HG02840 (cell line): ENCODE data around the gene SLC6A1.
"Not testable (repeated sequence)": the region's sequence is repeated elsewhere in the genome, so short reads cannot be mapped to it uniquely, and the experiment has no call there.

Experiments
- ATAC-seq: cut with Tn5 transposase; IDR thresholded peaks from one replicate; pipeline ENCODE4 v1.9.1; 2021; ENCODE audit warnings: mild to moderate bottlenecking, moderate library complexity, moderate number of reproducible peaks; ENCODE audit not compliant: unreplicated experiment, low FRiP score

Gene SLC6A1

DNA sequence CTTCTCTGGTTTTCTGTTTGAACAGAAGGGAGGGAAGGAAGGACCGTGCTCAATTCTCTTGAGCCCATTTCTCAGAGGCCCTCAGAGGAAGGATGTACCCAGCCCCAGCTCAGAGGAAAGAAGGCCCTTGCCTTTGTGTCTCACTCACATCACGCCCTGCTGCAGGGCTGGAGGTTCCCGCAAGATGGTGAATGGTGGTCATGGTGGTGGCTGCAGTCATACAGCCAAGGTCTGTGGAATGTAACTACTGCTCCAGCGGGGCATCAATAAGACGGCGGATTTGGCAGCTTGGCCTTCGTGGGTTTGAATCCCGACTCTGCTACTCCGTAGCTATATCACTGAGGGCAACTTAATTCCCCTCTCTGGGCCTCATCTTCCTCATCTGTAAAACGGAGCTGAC is 62.9 kb downstream of the SLC6A1 start:
- no peak for ATAC-seq

- no peak for ATAC-seq
These were observed 64.0 kb downstream of the SLC6A1 start for GRCh38 chr3:11056531-11057050.

- ATAC-seq = no peak
These were observed 65.1 kb downstream of the SLC6A1 start for GRCh38 chr3:11057655-11058054.

- no peak for ATAC-seq
These were observed 66.7 kb downstream of the SLC6A1 start for GRCh38 chr3:11059090-11059798.

DNA sequence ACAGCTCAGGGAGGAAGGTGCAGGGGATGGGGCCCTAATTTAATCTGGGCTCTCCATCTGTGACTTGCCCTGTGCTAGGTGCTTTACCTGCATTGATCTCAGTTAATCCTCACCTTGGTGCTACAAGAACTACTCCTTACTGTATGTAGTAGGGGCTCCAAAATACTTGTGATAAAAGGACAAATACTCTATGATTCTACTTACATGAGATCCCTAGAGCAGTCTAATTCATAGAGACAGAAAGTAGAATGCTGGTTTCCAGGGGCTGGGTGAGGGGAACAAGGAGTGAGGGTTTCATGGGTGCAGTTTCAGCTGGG is 67.2 kb downstream of the SLC6A1 start:
- ATAC-seq = no peak

DNA sequence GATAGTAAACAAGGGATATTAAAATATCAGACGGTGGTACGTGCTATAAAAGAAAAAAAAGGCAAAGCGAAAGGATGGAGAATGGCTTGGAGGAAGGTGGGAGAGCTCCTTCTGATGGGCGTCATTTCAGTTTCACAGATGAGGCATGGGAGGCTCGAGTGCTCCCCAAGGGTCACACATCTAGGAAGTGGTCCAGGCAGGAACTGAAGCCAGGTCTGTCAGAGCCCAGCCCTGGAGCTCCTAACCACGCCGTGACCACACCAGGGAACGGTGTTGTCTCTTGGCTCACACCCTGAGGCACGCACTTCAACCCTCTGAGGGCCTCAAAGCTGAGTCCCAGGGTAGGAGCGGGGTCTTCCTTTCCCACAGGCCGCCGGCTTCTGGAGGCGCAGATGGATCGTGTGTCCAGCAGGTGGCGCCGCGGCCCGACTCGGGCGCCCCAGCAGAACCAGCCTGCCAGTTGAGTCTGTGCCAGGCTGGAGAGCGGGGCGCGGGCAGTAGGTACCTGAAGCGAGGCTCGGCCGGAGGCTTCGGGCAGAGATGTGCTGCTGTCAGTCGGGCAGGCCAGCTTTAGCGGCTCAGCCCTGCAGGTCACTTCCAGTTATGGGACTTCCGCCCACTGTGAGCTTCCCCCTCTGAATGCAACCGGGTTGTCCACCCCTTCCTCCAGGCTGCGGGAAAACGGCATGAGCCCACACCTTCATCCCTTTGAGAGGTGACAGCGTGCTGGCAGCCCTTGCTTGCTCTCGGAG is 68.1 kb downstream of the SLC6A1 start:
- no peak for ATAC-seq

DNA sequence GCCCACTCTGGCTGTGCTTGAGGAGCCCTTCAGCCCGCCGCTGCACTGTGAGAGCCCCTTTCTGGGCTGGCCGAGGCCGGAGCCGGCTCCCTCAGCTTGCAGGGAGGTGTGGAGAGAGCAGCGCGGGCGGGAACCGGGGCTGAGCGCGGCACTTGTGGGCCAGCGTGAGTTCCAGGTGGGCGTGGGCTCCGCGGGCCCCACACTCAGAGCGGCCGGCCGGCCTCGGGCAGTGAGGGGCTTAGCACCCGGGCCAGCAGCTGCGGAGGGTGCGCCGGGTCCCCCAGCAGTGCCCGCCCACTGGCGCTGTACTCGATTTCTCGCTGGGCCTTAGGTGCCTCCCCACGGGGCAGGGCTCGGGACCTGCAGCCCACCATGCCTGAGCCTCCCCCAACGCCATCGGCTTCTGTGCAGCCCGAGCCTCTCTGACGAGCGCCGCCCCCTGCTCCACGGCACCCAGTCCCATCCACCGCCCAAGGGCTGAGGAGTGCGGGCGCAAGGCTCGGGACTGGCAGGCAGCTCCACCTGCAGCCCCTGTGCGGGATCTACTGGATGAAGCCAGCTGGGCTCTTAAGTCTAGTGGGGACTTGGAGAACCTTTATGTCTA is 68.8 kb downstream of the SLC6A1 start:
- not testable (repeated sequence) for ATAC-seq

DNA sequence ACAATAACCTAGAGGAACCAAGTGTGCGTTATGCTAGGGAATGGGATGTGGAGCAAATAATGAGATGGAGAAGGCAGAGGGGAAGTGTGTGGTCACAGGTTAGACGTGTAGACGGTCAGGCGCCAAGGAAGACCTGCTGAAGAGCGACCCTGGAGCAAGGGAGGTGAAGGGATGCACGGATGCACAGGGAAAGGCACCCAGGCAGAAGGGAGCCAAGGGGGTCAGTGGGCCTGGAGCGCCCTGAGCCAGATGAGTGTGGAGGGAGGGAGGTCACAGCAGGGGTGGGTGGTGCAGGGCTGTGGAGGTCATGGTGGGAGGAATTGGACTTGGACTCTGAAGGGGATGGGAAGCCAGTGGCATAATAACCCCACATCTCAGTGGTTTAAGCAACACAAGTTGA is 70.2 kb downstream of the SLC6A1 start:
- ATAC-seq = no peak

- ATAC-seq = no peak
These were observed 78.7 kb downstream of the SLC6A1 start for GRCh38 chr3:11071096-11071755.

GRCh38 chr3:11072631-11073030 is 80.1 kb downstream of the SLC6A1 start:
- ATAC-seq = no peak

DNA sequence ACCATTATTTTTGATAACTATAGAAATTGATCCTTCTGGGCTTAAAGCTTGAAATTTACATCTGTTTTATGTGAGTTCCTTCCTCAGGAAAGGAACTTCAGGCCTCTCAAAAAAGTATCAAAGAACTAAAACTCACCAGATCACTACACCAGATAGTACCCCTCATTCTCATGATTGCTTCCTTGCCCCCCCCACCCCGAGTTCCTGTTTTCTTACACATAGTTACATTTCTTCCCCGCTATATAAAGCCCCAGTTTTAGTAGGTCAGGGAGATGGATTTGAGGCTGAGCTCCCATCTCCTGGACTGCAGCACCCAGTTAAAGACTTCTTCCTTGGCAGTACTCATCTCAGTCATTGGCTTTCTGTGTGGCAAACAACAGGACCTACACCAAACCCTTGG is 81.5 kb downstream of the SLC6A1 start:
- no peak for ATAC-seq

GRCh38 chr3:11074451-11074850 is 81.9 kb downstream of the SLC6A1 start:
- no peak for ATAC-seq

- not testable (repeated sequence) for ATAC-seq
These were observed 82.6 kb downstream of the SLC6A1 start for GRCh38 chr3:11075122-11075521.

GRCh38 chr3:11076711-11077110 is 84.2 kb downstream of the SLC6A1 start:
- no peak for ATAC-seq

DNA sequence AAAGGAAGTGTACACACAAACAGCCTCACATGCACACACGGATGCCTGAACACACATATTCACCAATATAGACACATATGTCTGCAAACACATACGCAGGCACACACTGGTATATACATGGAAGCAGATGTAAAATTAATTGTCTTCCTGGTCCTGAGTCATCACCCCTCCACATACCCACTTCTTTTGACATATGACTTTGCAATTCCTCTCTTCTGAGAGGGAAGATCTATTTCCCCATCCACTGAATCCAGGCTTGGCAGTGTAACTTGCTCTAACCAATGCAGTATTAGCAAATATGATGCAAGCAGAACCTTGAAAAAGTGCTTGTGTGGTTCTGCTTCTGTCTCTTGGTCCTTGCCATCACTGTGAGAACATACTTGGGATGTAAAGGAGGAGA is 84.9 kb downstream of the SLC6A1 start:
- ATAC-seq = no peak

DNA sequence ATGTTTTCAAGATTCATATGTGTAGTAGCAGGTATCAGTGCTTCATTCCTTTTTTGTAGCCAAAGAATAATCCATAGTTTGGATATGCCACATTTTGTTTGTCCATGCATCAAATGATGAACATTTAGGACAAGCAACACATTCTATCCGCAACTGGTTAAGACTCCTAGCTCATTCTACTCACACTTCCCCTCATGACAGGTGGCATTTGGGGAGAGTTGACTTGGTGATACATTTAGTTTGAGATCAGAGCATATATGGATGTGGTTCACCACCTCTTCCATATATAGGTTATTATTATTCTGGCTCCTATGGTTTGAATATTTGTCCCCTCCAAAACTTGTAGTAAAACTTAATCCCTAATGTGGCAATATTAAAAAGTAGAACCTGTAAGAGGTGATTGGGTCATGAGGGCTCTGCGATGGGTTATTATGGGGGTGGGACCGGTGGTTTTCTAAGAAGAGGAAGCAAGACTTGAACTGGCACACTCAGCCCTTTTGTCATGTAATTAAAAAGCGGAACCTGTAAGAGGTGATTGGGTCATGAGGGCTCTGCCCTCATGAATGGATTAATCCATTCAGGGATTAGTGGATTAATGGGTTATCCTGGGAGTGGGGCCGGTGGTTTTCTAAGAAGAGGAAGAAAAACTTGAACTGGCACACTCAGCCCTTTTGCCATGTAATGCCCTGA is 86.4 kb downstream of the SLC6A1 start:
- no peak for ATAC-seq

DNA sequence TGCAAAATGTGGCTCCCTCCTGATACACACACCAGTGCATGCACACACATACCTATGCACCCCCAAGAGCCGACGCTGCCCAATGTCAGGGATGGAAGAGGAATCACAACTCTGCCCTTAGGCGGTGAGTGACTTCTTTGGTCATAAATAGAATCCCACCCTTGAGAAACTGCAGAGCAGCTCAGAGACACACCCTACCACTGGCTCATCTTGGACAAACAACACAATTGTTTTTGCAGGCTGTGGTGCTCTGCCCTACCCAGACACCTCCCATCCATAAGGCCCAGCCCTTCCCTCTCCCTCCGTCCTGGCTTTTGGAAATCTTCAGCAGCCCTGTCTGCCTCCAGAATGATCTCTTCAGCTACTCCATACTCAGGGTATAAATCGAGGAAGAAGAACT is 87.9 kb downstream of the SLC6A1 start:
- no peak for ATAC-seq

DNA sequence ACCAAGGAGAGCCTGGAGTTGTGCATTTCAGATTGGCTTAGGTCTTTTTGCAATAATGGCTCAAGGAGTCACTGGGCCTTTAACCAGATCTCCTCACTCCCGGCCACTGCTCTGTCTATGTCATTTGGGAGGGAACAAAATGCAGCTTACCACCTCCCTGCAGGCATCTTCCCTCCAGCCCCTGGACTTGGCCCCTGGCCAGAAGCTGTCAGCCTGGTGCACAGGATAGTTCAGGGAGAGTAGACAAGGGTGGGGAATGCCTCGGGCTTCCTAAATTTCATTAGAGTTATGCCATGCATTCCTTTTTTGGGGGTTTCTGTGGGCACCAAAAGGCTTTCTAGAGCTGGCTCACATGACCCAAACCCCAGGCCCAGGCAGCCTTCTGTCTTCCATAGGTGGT is 91.5 kb downstream of the SLC6A1 start:
- no peak for ATAC-seq

DNA sequence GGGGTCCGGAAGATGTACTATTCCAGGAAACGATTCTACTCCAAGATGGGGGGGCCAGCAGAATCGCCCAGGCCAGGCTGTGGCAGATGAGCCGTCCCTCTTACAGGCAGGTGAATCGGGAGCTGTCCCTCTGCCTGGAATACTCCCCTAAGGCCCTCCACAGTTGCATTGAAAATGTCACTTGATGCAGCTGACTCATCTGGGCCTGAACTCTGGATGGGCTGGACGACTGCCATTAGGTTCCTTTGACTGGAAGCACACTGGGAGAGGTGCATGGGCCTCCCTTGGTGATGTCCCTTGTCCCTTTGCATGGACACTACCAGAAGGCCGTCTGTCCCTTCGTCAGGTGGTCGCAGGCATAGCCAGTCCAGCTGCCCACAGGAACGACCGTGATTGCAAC is 92.1 kb downstream of the SLC6A1 start:
- no peak for ATAC-seq

DNA sequence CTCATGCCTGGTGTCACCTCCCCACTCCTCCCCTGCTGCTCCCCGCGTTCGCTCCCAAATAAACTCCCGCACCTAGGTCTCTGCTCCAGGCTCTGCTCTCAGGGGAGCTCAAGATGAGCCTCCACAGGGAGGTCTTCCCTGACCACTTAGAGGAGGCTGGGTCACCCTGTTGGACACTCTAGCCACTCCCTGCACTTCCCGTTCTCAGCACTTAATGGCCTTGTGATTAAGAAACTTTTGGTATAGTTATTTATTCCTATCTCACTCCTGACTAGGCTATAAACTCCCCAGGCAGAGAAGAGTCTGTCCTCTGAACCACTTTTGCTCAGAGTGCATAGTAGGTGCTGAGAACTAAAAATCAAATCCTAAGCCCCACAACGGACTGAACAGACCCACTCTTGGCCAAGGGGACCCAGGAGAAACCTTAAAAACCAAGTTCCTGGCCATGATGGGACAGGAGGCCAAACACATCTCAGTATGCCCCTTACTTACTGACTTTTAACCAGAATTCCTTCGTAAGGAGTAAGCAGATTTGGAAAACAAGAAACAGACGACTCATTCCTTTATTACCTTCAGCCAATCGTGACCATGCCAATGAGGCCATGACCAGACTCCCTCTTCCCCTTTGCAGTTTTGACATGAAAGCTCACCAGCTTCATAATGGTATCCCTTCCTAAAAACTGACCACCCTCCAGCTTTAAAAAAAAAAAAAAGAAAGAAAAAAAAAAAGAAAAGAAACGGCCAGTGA is 92.7 kb downstream of the SLC6A1 start:
- no peak for ATAC-seq
